ENCODE measurements around the gene DHRS3.
A peak's percentile ranks its signal among the peaks of the same experiment; 100 is the strongest.
"Not testable (repeated sequence)": the region's sequence is repeated elsewhere in the genome, so short reads cannot be mapped to it uniquely, and the experiment has no call there.

The DHRS3 gene

DNA sequence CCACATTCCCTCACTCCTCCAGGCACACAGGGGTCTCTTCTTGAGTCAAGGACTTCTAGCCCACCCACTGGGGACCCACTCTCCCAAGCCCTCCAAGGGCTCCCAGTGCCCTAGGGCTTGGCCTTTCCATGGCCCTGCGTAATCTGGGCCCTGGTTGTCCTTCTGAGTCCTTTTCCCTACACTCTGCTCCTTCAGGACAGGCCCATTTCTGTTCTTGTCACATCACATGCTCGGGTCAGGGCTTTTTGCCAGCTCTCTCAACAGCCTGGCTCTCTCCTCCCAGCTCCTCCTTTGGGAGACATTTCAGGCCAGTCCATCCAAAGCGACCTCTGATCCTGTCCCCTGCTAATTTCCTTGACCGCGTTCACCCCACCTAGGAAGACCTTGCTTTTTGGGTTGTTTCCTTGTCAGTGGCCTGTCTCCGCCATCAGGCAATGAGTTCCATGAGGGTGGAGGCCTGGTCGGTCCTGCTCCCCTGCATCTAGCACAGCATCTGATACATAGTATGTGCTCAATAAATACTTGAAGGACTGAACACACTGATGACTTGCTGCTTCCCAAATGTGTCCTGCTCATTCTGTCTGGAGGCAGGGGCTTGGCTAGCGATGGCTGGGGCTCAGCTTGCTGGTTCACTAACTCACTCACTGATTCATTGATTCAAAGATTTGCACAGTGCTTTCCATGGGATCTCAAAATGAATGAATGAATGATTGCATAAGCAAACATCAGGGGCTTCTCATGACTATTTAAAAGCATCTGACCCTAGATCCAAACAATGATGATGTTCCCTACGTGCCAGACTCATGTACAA, 44.8 kb downstream of the DHRS3 start:
- DNase-seq: no peak

DNA sequence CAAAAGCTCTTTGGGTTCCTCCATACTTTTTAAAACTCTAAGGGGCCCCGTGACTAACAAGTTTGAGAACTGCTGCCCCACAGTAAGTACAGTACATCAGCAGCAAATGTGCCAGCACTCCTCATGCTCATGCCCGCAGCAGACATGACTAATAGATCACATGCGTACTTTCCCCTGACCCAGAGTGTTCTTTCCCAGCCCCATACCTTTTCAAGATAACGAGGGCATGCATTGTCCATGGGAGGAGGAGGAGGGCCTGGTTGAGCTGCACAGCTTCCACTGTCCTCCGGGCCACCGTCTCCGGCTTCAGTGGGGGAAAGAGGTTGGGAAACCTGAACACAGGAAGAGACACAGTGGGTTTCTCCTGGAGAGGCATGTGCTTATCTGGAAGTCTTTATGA, 45.5 kb downstream of the DHRS3 start:
- no peak for DNase-seq

DNA sequence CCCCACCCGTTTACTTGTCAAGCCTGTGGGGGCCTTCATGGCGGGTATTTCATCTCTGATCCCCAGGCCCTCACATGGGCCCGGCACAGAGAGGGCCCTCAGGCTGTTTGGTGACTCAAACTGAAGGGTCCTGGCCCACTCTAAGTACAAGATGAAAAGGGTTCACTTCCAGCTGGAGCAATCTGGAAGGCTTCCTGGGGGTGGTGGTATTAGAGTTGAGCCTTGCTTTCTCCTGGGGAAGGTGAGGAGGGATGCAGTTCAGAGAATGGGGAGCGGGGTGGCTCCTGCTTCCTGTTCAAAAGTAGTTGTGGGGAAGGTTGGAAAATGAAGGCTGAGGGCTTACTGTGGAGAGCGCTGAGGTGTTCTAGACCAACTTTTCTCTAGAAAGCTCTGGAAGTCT, 47.7 kb downstream of the DHRS3 start:
- DNase-seq: no peak

GRCh38 chr1:12568009-12568767, 49.8 kb downstream of the DHRS3 start:
- no peak for DNase-seq

DNA sequence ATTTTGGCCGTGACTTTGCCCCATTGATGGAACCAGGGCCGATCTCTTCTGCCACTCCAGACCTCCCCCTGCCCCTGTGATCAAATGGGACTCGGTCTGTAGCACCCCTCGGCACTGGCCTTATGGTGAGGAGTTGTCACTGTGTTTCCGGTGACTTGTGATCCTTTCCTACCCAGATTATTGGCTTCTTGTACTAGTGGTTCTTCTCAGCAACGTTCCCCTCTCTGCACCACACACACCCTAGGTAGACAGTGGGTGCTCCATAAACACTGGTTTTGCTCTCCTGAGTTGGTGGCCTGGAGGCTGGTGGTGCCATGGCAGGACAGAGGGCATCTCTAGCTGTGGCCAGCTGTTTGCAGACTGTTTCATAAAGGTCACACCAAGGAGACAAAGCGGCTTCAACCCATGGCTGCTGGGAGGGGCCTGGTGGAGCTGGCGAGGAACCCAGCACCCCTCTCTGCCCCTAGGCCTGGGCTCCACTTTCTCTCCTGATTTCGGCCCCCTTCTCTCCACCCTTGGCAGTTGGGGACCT, 50.7 kb downstream of the DHRS3 start:
- no peak for DNase-seq

DNA sequence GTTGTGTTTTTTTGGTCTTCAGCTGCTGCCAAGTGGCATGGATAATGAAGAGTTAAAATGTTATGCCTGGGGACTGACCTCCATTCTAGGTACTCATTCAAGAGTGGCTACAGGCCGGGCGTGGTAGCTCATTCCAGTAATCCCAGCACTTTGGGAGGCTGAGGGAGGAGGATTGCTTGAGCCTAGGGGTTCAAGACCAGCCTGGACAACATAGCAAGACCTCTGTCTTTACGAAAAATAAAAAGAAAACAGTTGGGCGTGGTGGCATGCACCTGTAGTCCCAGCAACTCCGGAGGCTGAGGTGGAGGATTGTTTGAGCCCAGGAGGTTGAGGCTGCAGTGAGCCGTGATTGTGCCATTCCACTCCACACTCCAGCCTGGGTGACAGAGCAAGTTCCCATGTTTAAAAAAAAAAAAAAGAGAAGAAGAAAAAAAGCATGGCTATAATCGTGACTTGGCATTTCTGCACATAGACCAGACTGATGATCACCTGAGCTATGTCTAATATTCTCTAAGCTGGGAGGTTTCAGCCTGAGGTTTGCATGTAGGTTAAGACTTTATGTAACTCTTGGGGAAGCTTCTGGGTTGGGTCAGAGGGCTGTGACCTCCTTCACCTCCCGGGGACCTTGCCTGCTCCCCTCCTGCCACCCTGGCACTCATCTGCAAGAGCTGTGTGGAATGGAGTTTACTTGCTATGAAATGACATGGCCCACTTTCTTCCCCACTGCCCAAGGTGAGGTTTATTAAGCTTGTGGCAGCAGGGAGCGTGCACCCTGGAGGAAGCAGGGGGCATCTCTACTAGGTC, 51.3 kb downstream of the DHRS3 start:
- DNase-seq: peak; percentile 31 to 46

DNA sequence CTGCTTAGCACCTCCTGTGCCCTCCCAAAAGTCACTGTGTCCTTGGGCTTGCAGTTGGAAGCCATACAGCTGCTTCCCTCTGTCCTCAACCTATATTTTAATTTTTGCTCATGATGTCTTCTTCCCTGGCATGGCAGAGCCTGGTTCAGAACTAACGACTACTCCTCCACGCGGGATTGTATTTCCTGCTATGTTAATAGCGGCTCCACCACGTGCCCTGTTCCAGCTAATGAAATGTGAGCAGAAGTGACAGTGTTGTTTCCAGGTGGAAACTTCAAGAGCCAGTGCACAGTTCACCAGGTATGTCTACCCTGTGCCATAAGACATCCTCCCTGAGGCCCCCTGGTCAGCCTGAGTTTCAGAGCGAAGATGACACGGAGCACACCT, 52.1 kb downstream of the DHRS3 start:
- no peak for DNase-seq

DNA sequence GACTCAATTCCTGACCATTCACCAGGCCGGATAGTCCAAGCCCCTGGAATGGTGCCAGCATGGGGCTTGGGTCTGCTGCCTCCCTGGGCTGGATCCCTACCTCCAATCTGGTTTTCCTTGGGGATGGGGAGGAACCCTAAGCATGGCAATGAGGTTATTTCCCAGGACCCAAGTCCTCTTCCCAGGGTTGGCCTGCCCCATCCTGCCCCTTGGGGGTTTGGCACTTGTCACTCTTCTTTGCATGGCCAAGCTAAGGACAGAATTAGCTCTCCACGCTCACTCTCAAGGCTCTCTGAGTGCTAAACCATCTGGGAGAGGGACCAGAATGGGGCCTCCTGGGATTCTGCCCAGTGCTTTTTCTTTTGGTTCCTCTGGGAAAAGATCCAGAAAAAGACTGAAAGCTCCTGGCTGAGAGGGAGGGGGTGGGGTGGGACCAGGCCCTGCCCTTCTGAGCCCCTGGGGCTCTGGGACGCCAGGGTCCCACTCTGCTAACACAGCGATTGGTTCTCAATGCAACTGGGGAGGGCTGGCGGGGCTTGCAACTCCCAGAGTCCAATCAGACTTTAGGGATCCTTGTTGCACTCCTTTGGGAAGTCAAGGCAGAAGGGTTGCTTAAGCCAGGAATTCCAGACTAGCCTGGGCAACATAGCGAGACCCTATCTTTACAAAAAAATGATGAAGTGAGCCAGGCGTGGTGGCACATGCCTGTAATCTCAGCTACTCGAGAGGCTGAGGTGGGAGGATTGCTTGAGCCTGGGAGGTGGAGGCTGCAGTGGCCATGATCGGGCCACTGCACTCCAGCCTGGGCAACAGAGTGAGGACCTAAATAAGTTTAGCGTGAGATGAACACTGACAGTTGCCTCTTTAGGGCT, 52.7 kb downstream of the DHRS3 start:
- no peak for DNase-seq

DNA sequence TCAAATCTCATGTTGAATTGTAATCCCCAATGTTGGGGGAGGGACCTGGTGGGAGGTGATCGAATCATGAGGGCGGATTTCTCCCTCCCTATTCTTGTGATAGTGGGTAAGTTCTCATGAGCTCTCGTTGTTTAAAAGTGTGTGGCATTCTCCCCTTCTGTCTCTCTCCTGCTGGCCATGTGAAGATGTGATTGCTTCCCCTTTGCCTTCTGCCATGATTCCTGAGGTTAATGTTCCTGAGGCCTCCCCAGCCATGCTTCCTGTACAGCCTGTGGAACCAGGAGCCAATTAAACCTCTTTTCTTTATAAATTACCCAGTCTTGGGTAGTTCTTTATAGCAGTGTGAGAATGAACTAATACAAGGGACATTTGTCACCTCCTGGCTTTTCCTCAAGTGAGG, 53.8 kb downstream of the DHRS3 start:
- not testable (repeated sequence) for DNase-seq

GRCh38 chr1:12562955-12563576, 54.9 kb downstream of the DHRS3 start:
- no peak for DNase-seq

DNA sequence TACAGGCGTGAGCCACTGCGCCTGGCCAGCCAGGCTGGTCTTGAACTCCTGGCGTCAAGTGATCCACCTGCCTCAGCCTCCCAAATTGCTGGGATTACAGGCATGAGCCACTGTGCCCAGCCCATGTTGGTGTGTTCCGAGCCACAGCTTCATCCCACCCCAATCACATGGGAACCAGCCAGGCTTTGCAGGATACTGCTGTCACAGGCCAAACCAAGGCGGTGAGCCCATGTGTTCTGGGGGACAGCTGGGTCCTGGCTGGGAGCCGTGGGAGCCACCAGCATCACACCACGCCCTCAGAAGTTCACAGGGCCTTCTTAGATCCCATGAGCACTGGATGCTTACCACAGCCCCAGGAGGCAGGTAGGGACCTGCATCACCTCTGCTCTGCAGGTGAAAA, 56.9 kb downstream of the DHRS3 start:
- DNase-seq: no peak

DNA sequence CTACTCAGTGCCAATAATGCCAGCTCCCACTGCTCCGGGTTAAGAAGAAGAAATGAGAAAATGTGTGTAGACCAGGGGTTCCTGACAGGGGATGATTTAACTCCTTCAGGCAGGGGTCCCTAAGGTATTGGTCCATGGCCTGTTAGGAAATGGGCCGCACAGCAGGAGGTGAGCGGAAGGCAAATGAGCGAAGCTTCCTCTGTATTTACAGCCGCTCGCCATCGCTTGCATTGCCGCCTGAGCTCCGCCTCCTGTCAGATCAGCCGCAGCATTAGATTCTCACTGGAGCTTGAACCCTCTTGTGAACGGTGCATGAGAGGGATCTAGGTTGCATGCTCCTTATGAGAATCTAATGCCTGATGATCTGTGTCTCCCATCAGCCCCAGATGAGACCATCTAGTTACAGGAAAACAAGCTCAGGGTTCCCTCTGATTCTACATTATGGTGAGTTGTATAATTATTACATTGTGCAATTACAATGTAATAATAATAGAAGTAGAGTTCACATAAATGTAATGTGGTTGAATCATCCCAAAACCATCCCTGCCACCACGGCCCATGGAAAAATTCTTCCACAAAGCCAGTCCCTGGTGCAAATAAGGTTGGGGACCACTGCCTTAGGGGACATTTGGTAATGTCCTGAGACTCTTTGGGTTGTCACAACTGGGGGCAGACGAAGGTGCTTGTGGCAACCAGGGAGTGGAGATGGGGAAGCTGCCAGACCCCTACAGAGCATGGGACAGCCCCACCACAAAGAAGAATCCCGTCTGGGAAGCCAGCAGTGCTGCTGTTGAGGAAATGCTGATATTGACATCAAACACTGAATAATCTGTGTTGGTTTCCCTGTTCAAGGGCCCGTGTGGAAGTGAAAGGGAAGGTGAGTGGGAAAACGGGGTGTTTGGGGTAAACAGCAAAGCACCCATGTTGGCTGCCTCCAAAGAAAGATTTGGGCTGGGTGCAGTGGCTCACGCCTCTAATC, 60.8 kb downstream of the DHRS3 start:
- DNase-seq: no peak

DNA sequence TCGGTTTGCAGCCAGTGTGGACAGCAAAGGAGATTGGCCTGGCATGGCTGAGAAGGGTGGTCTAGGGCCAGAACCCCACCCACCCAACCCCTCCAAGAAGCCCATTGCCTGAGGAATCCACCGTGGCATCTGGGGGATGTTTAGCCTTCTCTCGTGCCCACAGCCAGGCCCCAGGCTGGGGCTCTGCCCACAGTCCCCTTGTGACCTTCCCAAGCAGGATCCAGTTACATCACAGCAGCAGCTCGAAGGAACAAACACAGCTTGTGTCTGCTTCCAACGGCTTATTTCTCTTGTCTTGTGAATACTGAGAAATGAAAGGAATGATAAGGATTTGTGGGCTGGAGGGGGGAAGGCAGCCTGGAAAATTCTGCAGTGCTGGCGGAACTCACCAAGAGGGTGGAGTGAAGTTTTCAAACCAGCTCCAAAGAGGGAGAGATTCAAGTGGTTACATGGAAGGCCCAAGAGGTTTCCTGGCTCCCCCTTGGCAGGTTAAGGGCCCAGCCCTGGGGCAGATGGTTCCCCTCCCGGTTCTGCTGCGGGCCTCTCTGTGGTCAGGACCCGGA, 61.6 kb downstream of the DHRS3 start:
- DNase-seq: peak; percentile 54 to 73

DNA sequence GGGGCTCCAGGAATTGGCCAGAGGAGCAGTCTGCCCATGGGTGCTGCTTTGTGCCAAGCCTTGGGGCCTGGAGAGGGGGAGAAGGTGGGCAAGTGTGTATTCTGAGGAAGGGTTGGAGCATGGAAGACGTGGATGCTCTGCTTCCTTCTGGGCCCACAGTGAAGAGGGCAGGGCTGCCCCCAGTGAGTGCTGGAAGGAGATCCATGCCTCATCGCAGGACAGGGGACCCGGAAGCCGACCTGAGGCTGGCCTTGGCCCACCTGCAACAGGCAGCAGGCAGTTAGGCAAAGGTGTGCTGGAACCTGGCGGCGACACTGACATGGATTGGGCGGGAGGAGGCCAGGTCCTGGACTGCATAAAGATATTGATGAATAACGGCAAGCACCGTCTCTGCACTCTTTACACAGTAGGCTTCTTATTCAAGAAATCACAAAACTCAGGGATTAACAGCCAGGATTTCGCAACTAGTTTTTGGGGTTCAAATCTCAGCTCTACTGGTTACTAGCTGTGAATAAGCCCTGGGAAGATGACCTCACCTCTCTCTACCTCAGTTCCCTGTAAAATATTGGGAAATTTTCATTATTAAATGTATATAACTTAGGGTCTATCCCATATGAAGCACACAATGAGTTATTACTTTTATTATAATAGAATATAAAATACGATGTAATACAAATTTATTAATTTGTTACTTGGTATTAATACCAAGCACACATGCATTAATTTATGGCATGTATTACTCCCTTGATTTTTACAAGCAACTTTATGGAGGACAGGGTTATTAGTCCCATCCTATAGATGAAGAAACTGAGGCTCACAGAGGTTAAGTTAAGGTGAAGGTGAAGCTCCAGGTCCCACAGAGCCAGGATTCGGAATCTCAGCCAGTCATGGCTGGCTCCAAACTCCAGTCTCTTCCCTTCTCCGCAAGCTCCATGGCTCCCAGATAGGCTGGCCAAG, 62.3 kb downstream of the DHRS3 start:
- no peak for DNase-seq

- no peak for DNase-seq
Measured at GRCh38 chr1:12554521-12555305, 63.3 kb downstream of the DHRS3 start.

DNA sequence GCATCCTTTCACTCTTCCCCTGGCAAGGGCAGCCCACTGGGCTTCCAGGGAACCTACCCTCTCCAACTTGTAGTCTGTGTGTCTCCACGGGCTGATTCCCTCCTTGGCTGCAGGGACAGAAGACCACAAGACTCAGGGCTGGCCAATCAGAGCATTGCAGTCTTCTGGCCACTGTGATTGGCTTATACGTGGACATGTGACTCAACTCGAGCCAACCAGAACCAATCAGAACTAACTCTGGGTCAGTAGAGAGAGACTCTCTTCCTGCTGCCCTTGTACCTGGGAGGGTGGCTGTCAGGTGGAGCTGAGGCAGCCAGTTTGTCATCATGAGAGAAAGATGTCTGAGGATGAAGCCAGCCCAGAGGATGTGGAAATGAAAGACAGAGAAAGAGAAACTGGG, 64.0 kb downstream of the DHRS3 start:
- no peak for DNase-seq

GRCh38 chr1:12552951-12553921, 64.8 kb downstream of the DHRS3 start:
- no peak for DNase-seq

Data from inflammatory macrophage (primary cell).